MCF 10A (cell line): ENCODE measurements around the gene NR1D2. TPM values are rescaled to one million over a fixed set of nuclear protein-coding genes. Genes with fewer than 3 reads are reported as not detected.
A peak's percentile ranks its signal among the peaks of the same experiment; 100 is the strongest.
"Not testable (repeated sequence)": the region's sequence is repeated elsewhere in the genome, so short reads cannot be mapped to it uniquely, and the experiment has no call there.

Experiments used
- BruUV-seq: library from RNA; stranded (reverse); fragments of 400-500 nt; replicated peaks from 2 replicates; lab custom pipeline; 2021; lab: Mats Ljungman, UMichigan
- CTCF ChIA-PET: fragments of 300-600 bp; sonication (Branson Sonifier 250); formaldehyde crosslinking; extraction: SDS; loops from one replicate; lab custom pipeline; 2021; ENCODE audit warnings: antibody characterized with exemption, inconsistent platforms; lab: Yijun Ruan, JAX
- POLR2A ChIA-PET: fragments of 300-600, 350-650 bp; sonication (Branson Sonifier 250); formaldehyde crosslinking; extraction: SDS; loops from one replicate; lab custom pipeline; 2020; ENCODE audit warnings: antibody characterized with exemption, inconsistent platforms; lab: Yijun Ruan, JAX
- DNase-seq: peaks from one replicate; pipeline ENCODE4 v3.0.0-alpha.2; 2018; ENCODE audit not compliant: unreplicated experiment
- H3K27ac Mint-ChIP-seq: one replicate; pipeline ENCODE4 v1.8.0; 2022; ENCODE audit warnings: mild to moderate bottlenecking, low read depth, mixed read lengths; ENCODE audit not compliant: unreplicated experiment
- H3K27me3 Mint-ChIP-seq: one replicate; pipeline ENCODE4 v1.8.0; 2022; ENCODE audit warnings: mixed read lengths; ENCODE audit not compliant: insufficient read depth, unreplicated experiment
- H3K36me3 Mint-ChIP-seq: one replicate; pipeline ENCODE4 v1.8.0; 2022; ENCODE audit warnings: mild to moderate bottlenecking, moderate library complexity, mixed read lengths; ENCODE audit not compliant: insufficient read depth, unreplicated experiment
- H3K4me1 Mint-ChIP-seq: one replicate; pipeline ENCODE4 v1.8.0; 2022; ENCODE audit warnings: mixed read lengths; ENCODE audit not compliant: insufficient read depth, unreplicated experiment
- H3K4me3 Mint-ChIP-seq: one replicate; pipeline ENCODE4 v1.8.0; 2022; ENCODE audit warnings: mild to moderate bottlenecking, moderate library complexity, mixed read lengths; ENCODE audit not compliant: unreplicated experiment
- H3K9me3 Mint-ChIP-seq: one replicate; pipeline ENCODE4 v1.8.0; 2022; ENCODE audit warnings: mixed read lengths; ENCODE audit not compliant: unreplicated experiment
- intact Hi-C: fragments of 100-400 bp; cut with micrococcal nuclease; formaldehyde crosslinking; loops from 2 replicates; pipeline ENCODE4 v1.14.1; 2022
- total RNA-seq: library from RNA; stranded (reverse); gene quantifications from 2 replicates; pipeline ENCODE4 v1.2.3, GENCODE V29; 2022
- TF ChIP-seq, protein P1 (sequence below): fragments of 200-600 bp; IDR thresholded peaks from one replicate; pipeline ENCODE4 v1.8.0; 2022; ENCODE audit warnings: antibody characterized with exemption, mild to moderate bottlenecking; ENCODE audit not compliant: unreplicated experiment

NR1D2 gene
- total RNA-seq, 1 experiment from 2014 or later = 19.4 TPM

DNA sequence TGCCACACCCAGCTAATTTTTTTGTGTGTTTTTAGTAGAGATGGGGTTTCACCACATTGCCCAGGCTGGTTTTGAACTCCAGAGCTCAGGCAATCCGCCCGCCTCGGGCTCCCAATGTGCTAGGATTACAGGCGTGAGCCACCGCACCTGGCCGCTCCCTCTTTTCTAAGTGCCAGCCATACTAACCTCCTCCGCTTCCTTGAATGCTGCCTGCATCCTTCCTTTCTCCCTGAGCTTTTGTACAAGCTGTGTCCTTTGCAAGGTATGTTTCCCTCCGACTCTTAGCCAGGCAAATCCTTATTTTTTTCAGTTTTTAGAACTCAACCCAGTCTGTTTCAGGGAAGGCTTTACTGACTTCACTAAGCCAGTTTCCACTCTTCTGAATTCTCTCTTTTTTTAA, 60.6 kb downstream of the NR1D2 start:
- intact Hi-C loops = no loop called here
- no peaks in the 10 kb centered on the region for H3K4me1 Mint-ChIP-seq
- no peak overlapping the region for H3K27ac Mint-ChIP-seq
- H3K4me3 Mint-ChIP-seq = no peak overlapping the region
- POLR2A ChIA-PET = interaction anchor here (0.7 to 1.2 kb wide), 2 partner anchors 148 to 421 kb away, joined by 3 to 4 read pairs; no protein-coding TSS in a partner anchor
- no TSS peak for BruUV-seq
- DNase-seq = no peak
- CTCF ChIA-PET = interaction anchor here (0.7 to 2.0 kb wide), 3 partner anchors 230 to 1763 kb away, joined by 3 to 8 read pairs (median 3); no protein-coding TSS in a partner anchor
- H3K36me3 Mint-ChIP-seq = no peaks in the 10 kb centered on the region
- no peaks in the 10 kb centered on the region for H3K27me3 Mint-ChIP-seq
- no peaks in the 10 kb centered on the region for H3K9me3 Mint-ChIP-seq
- TF ChIP-seq, protein P1, sequence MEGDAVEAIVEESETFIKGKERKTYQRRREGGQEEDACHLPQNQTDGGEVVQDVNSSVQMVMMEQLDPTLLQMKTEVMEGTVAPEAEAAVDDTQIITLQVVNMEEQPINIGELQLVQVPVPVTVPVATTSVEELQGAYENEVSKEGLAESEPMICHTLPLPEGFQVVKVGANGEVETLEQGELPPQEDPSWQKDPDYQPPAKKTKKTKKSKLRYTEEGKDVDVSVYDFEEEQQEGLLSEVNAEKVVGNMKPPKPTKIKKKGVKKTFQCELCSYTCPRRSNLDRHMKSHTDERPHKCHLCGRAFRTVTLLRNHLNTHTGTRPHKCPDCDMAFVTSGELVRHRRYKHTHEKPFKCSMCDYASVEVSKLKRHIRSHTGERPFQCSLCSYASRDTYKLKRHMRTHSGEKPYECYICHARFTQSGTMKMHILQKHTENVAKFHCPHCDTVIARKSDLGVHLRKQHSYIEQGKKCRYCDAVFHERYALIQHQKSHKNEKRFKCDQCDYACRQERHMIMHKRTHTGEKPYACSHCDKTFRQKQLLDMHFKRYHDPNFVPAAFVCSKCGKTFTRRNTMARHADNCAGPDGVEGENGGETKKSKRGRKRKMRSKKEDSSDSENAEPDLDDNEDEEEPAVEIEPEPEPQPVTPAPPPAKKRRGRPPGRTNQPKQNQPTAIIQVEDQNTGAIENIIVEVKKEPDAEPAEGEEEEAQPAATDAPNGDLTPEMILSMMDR = no peak

GRCh38 chr3:24010834-24011233, 65.7 kb downstream of the NR1D2 start:
- CTCF ChIA-PET = interaction anchor here (0.8 to 1.4 kb wide), 3 partner anchors 12 to 134 kb away, joined by 3 to 6 read pairs (median 4); no protein-coding TSS in a partner anchor
- H3K27me3 Mint-ChIP-seq, H3K4me3 Mint-ChIP-seq, intact Hi-C loops, H3K9me3 Mint-ChIP-seq, BruUV-seq, H3K36me3 Mint-ChIP-seq, POLR2A ChIA-PET, DNase-seq: not testable (repeated sequence)
- Mint-ChIP-seq H3K27ac (peak overlapping the region; percentile 71), H3K4me1 (peaks cover 12% of the 10 kb centered on the region)

GRCh38 chr3:24012589-24013269, 67.6 kb downstream of the NR1D2 start:
- no peaks in the 10 kb centered on the region for H3K36me3 Mint-ChIP-seq
- intact Hi-C loops = no loop called here
- TF ChIP-seq, protein P1 = no peak
- DNase-seq = no peak
- no TSS peak for BruUV-seq
- ChIA-PET POLR2A (interaction anchor here (0.7 to 1.4 kb wide), 2 partner anchors 39 to 161 kb away, joined by 4 read pairs; no protein-coding TSS in a partner anchor), CTCF (interaction anchor here (0.5 to 3.0 kb wide), 4 partner anchors 13 to 1074 kb away, joined by 3 to 12 read pairs (median 4); no protein-coding TSS in a partner anchor)
- H3K4me3 Mint-ChIP-seq = no peak overlapping the region
- peaks cover 12% of the 10 kb centered on the region for H3K4me1 Mint-ChIP-seq
- peak overlapping the region; percentile 7 for H3K27ac Mint-ChIP-seq
- H3K9me3 Mint-ChIP-seq = no peaks in the 10 kb centered on the region
- H3K27me3 Mint-ChIP-seq = no peaks in the 10 kb centered on the region

- ChIA-PET POLR2A (no interaction called here), CTCF (interaction anchor here (0.6 to 1.2 kb wide), 2 partner anchors 17 to 58 kb away, joined by 3 to 6 read pairs; no protein-coding TSS in a partner anchor)
- intact Hi-C loops = no loop called here
- no TSS peak for BruUV-seq
- no peaks in the 10 kb centered on the region for H3K27me3 Mint-ChIP-seq
- H3K9me3 Mint-ChIP-seq = no peaks in the 10 kb centered on the region
- no peak overlapping the region for H3K27ac Mint-ChIP-seq
- no peaks in the 10 kb centered on the region for H3K36me3 Mint-ChIP-seq
- DNase-seq = no peak
- TF ChIP-seq, protein P1 = no peak
- no peak overlapping the region for H3K4me3 Mint-ChIP-seq
- H3K4me1 Mint-ChIP-seq = peaks cover 3% of the 10 kb centered on the region
Observed at GRCh38 chr3:24017305-24017704, 72.2 kb downstream of the NR1D2 start.
